ENCODE measurements around the gene USP46.
A peak's percentile ranks its signal among the peaks of the same experiment; 100 is the strongest.

USP46 gene

GRCh38 chr4:52600275-52600674 lies 58.8 kb downstream of the USP46 start:
- Histone ChIP-seq H3K36me3 (ENCODE audit: control insufficient read depth in 4 of 4, insufficient read depth in 4 of 4, low read length in 3 of 4) (peaks cover 4 to 48% (median 31%) of the 10 kb centered on the region in 4 experiments), H3K27ac (ENCODE audit: insufficient read depth in 1 of 2, low read depth in 1 of 2, low read length in 2 of 2, poor library complexity in 1 of 2, severe bottlenecking in 2 of 2) (no peak overlapping the region), H3K27me3 (replicated peaks in 2 of 5; ENCODE audit: control insufficient read depth in 4 of 5, insufficient read depth in 5 of 5, low read length in 4 of 5) (no peaks in the 10 kb centered on the region), H3K4me3 (ENCODE audit: control insufficient read depth in 1 of 7, extremely low read depth in 1 of 7, insufficient read depth in 4 of 7, low read depth in 2 of 7, low read length in 6 of 7) (no peak overlapping the region), H3K4me1 (ENCODE audit: control extremely low read depth in 1 of 4, control insufficient read depth in 4 of 4, insufficient read depth in 4 of 4, low read length in 3 of 4) (no peaks in the 10 kb centered on the region), H3K9me3 (ENCODE audit: control extremely low read depth in 1 of 5, control insufficient read depth in 4 of 5, insufficient read depth in 2 of 5, low read depth in 1 of 5, low read length in 4 of 5) (no peaks in the 10 kb centered on the region)
- 100% methylated on average over 2 of the region's 3 CpGs for WGBS (ENCODE audit: insufficient coverage)
- ChIA-PET CTCF (interaction anchor here (0.7 to 1.0 kb wide), 2 partner anchors 12 to 74 kb away, joined by 3 to 4 read pairs; no protein-coding TSS in a partner anchor), POLR2A (no interaction called here)
- no peak for DNase-seq

DNA sequence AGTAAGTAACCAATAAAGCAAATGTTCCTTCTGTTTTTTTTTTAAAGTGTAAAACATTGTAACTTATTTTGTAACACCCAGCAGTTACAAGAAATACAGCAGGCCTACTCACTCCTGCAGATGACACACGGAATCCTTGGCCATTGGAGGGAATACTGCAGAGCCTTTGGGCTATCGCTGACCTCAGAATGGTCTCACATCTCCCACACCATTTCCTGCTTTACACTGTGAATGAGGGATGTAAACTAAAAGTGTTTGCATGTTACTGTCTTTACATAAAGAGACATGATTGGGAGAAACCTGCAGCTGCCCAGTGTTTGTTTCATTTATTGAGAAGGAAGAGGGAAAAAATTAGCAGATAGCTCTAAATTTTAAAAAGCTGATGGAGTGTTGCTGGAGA lies 64.1 kb downstream of the USP46 start:
- no peak overlapping the region for H3K4me3 ChIP-seq (ENCODE audit: control insufficient read depth in 1 of 7, extremely low read depth in 1 of 7, insufficient read depth in 4 of 7, low read depth in 2 of 7, low read length in 6 of 7)
- H3K27me3 ChIP-seq (replicated peaks in 2 of 5; ENCODE audit: control insufficient read depth in 4 of 5, insufficient read depth in 5 of 5, low read length in 4 of 5) = no peaks in the 10 kb centered on the region
- DNase-seq = no peak
- H3K27ac ChIP-seq (ENCODE audit: insufficient read depth in 1 of 2, low read depth in 1 of 2, low read length in 2 of 2, poor library complexity in 1 of 2, severe bottlenecking in 2 of 2) = no peak overlapping the region
- peaks cover 3 to 26% (median 16%) of the 10 kb centered on the region in 4 experiments for H3K36me3 ChIP-seq (ENCODE audit: control insufficient read depth in 4 of 4, insufficient read depth in 4 of 4, low read length in 3 of 4)
- WGBS (ENCODE audit: insufficient coverage) = 100% methylated on average over 1 of the region's 2 CpGs
- POLR2A ChIA-PET = interaction anchor here (0.6 kb wide), 1 partner anchor 127 kb away, joined by 3 read pairs; no protein-coding TSS in a partner anchor
- CTCF ChIA-PET = interaction anchor here (0.9 kb wide), 1 partner anchor 50 kb away, joined by 3 read pairs; no protein-coding TSS in a partner anchor
- H3K9me3 ChIP-seq (ENCODE audit: control extremely low read depth in 1 of 5, control insufficient read depth in 4 of 5, insufficient read depth in 2 of 5, low read depth in 1 of 5, low read length in 4 of 5) = no peaks in the 10 kb centered on the region
- no peaks in the 10 kb centered on the region for H3K4me1 ChIP-seq (ENCODE audit: control extremely low read depth in 1 of 4, control insufficient read depth in 4 of 4, insufficient read depth in 4 of 4, low read length in 3 of 4)

DNA sequence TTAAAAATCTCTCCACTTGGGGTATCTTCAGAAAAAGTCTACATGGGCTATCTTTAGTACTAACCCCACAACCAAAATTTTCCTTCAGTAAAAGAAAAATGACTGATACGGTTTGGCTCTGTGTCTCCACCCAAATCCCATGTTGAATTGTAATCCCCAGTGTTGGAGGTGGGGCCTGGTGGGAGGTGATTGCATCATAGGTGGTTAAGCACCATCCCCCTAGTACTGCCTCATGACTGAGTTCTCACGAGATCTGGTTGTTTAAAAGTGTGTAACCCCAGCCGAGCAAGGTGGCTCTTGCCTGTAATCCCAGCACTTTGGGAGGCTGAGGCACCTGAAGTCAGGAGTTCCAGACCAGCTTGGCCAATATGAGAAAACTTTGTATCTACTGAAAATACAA lies 66.8 kb downstream of the USP46 start:
- POLR2A ChIA-PET = no interaction called here
- Histone ChIP-seq H3K4me1 (ENCODE audit: control extremely low read depth in 1 of 4, control insufficient read depth in 4 of 4, insufficient read depth in 4 of 4, low read length in 3 of 4) (peaks cover 4 to 17% (median 13%) of the 10 kb centered on the region in 4 experiments), H3K36me3 (ENCODE audit: control insufficient read depth in 4 of 4, insufficient read depth in 4 of 4, low read length in 3 of 4) (peaks cover 3 to 17% (median 10%) of the 10 kb centered on the region in 4 experiments), H3K27ac (ENCODE audit: insufficient read depth in 1 of 2, low read depth in 1 of 2, low read length in 2 of 2, poor library complexity in 1 of 2, severe bottlenecking in 2 of 2) (no peak overlapping the region), H3K27me3 (replicated peaks in 2 of 5; ENCODE audit: control insufficient read depth in 4 of 5, insufficient read depth in 5 of 5, low read length in 4 of 5) (no peaks in the 10 kb centered on the region), H3K9me3 (ENCODE audit: control extremely low read depth in 1 of 5, control insufficient read depth in 4 of 5, insufficient read depth in 2 of 5, low read depth in 1 of 5, low read length in 4 of 5) (no peaks in the 10 kb centered on the region), H3K4me3 (ENCODE audit: control insufficient read depth in 1 of 7, extremely low read depth in 1 of 7, insufficient read depth in 4 of 7, low read depth in 2 of 7, low read length in 6 of 7) (no peak overlapping the region)
- WGBS (ENCODE audit: insufficient coverage) = 95% methylated on average over 2 of the region's 3 CpGs
- DNase-seq = no peak
- CTCF ChIA-PET = no interaction called here

- Histone ChIP-seq H3K27ac (ENCODE audit: insufficient read depth in 1 of 2, low read depth in 1 of 2, low read length in 2 of 2, poor library complexity in 1 of 2, severe bottlenecking in 2 of 2) (no peak overlapping the region), H3K36me3 (ENCODE audit: control insufficient read depth in 4 of 4, insufficient read depth in 4 of 4, low read length in 3 of 4) (peaks cover 0 to 5% (median 0%) of the 10 kb centered on the region in 4 experiments), H3K27me3 (replicated peaks in 2 of 5; ENCODE audit: control insufficient read depth in 4 of 5, insufficient read depth in 5 of 5, low read length in 4 of 5) (no peaks in the 10 kb centered on the region), H3K4me3 (ENCODE audit: control insufficient read depth in 1 of 7, extremely low read depth in 1 of 7, insufficient read depth in 4 of 7, low read depth in 2 of 7, low read length in 6 of 7) (no peak overlapping the region), H3K9me3 (ENCODE audit: control extremely low read depth in 1 of 5, control insufficient read depth in 4 of 5, insufficient read depth in 2 of 5, low read depth in 1 of 5, low read length in 4 of 5) (no peaks in the 10 kb centered on the region), H3K4me1 (ENCODE audit: control extremely low read depth in 1 of 4, control insufficient read depth in 4 of 4, insufficient read depth in 4 of 4, low read length in 3 of 4) (peaks cover 4 to 17% (median 13%) of the 10 kb centered on the region in 4 experiments)
- POLR2A ChIA-PET = no interaction called here
- DNase-seq = peak; percentile 58 to 87 (median 77)
- CTCF ChIA-PET = interaction anchor here (0.7 to 2.7 kb wide), 4 partner anchors 11 to 396 kb away, joined by 3 to 8 read pairs (median 4); partner anchors contain the start of gene USP46
- 33% methylated on average over 10 of the region's 13 CpGs for WGBS (ENCODE audit: insufficient coverage)
Observed at GRCh38 chr4:52588771-52589591, 70.1 kb downstream of the USP46 start.

DNA sequence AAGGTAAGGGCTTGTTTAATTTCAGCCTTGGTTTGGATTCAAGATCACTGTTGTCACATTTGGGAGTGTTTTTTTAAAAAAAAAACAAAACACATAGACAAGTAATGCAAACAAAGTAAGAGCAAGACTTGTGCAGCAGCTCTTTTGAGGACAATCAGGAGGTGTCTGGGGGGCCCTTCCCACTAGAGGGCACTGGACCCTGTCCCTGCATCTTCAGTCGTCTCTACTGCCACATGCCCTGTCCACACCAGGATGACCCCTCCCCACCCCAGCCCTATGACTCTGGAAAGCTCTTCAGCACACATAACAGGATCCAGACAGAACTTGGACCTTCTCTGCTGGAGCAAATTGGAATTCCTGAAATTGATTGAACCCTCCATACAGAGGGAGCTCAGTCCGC lies 71.0 kb downstream of the USP46 start:
- H3K27ac ChIP-seq (ENCODE audit: insufficient read depth in 1 of 2, low read depth in 1 of 2, low read length in 2 of 2, poor library complexity in 1 of 2, severe bottlenecking in 2 of 2) = no peak overlapping the region
- H3K9me3 ChIP-seq (ENCODE audit: control extremely low read depth in 1 of 5, control insufficient read depth in 4 of 5, insufficient read depth in 2 of 5, low read depth in 1 of 5, low read length in 4 of 5) = no peaks in the 10 kb centered on the region
- H3K36me3 ChIP-seq (ENCODE audit: control insufficient read depth in 4 of 4, insufficient read depth in 4 of 4, low read length in 3 of 4) = peaks cover 0 to under 1% (median 0%) of the 10 kb centered on the region in 4 experiments
- POLR2A ChIA-PET = no interaction called here
- CTCF ChIA-PET = interaction anchor here (0.8 to 2.7 kb wide), 14 partner anchors 12 to 399 kb away, joined by 3 to 8 read pairs (median 4); partner anchors contain the start of gene USP46
- H3K4me3 ChIP-seq (ENCODE audit: control insufficient read depth in 1 of 7, extremely low read depth in 1 of 7, insufficient read depth in 4 of 7, low read depth in 2 of 7, low read length in 6 of 7) = no peak overlapping the region
- 50% methylated on average over 2 of the region's 2 CpGs for WGBS (ENCODE audit: insufficient coverage)
- H3K27me3 ChIP-seq (replicated peaks in 2 of 5; ENCODE audit: control insufficient read depth in 4 of 5, insufficient read depth in 5 of 5, low read length in 4 of 5) = no peaks in the 10 kb centered on the region
- H3K4me1 ChIP-seq (ENCODE audit: control extremely low read depth in 1 of 4, control insufficient read depth in 4 of 4, insufficient read depth in 4 of 4, low read length in 3 of 4) = peaks cover 4 to 17% (median 13%) of the 10 kb centered on the region in 4 experiments
- DNase-seq = peak; percentile 22 to 46 (median 45)

- Histone ChIP-seq H3K4me3 (ENCODE audit: control insufficient read depth in 1 of 7, extremely low read depth in 1 of 7, insufficient read depth in 4 of 7, low read depth in 2 of 7, low read length in 6 of 7) (no peak overlapping the region), H3K36me3 (ENCODE audit: control insufficient read depth in 4 of 4, insufficient read depth in 4 of 4, low read length in 3 of 4) (no peaks in the 10 kb centered on the region), H3K27me3 (replicated peaks in 2 of 5; ENCODE audit: control insufficient read depth in 4 of 5, insufficient read depth in 5 of 5, low read length in 4 of 5) (no peaks in the 10 kb centered on the region), H3K9me3 (ENCODE audit: control extremely low read depth in 1 of 5, control insufficient read depth in 4 of 5, insufficient read depth in 2 of 5, low read depth in 1 of 5, low read length in 4 of 5) (no peaks in the 10 kb centered on the region), H3K4me1 (ENCODE audit: control extremely low read depth in 1 of 4, control insufficient read depth in 4 of 4, insufficient read depth in 4 of 4, low read length in 3 of 4) (peaks cover 4 to 17% (median 13%) of the 10 kb centered on the region in 4 experiments), H3K27ac (ENCODE audit: insufficient read depth in 1 of 2, low read depth in 1 of 2, low read length in 2 of 2, poor library complexity in 1 of 2, severe bottlenecking in 2 of 2) (no peak overlapping the region)
- CTCF ChIA-PET = interaction anchor here (1.5 kb wide), 1 partner anchor 1648 kb away, joined by 3 read pairs; no protein-coding TSS in a partner anchor
- POLR2A ChIA-PET = no interaction called here
- 60% methylated on average over 1 of the region's 3 CpGs for WGBS (ENCODE audit: insufficient coverage)
- DNase-seq = no peak
Observed at GRCh38 chr4:52586069-52586468, 73.0 kb downstream of the USP46 start.

DNA sequence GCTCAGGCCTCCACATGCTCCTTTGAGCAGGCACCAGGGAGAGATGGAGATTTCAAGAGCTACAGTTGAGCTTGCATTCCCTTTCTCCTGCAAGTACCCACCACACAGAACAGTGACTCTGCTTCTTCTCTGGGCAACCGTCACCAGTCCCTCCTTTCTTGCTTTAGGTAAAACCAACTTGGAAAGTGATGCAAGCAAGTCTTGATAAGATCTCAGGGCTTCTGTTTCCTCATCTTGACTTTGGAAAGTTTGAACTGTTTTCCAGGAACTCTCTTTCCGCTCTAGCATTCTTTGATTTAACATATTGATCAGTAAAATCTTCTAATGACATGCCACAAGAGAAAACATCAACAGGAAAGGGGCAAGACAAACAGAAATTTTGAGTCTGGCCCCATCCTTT lies 73.7 kb downstream of the USP46 start:
- POLR2A ChIA-PET = no interaction called here

More for the DNA sequence above, 73.7 kb downstream of the USP46 start:
- no peaks in the 10 kb centered on the region for H3K9me3 ChIP-seq (ENCODE audit: control extremely low read depth in 1 of 5, control insufficient read depth in 4 of 5, insufficient read depth in 2 of 5, low read depth in 1 of 5, low read length in 4 of 5)
- H3K4me1 ChIP-seq (ENCODE audit: control extremely low read depth in 1 of 4, control insufficient read depth in 4 of 4, insufficient read depth in 4 of 4, low read length in 3 of 4) = peaks cover 4 to 17% (median 13%) of the 10 kb centered on the region in 4 experiments
- no peaks in the 10 kb centered on the region for H3K36me3 ChIP-seq (ENCODE audit: control insufficient read depth in 4 of 4, insufficient read depth in 4 of 4, low read length in 3 of 4)
- no peaks in the 10 kb centered on the region for H3K27me3 ChIP-seq (replicated peaks in 2 of 5; ENCODE audit: control insufficient read depth in 4 of 5, insufficient read depth in 5 of 5, low read length in 4 of 5)
- no peak overlapping the region for H3K27ac ChIP-seq (ENCODE audit: insufficient read depth in 1 of 2, low read depth in 1 of 2, low read length in 2 of 2, poor library complexity in 1 of 2, severe bottlenecking in 2 of 2)
- WGBS (ENCODE audit: insufficient coverage) = 80% methylated on average over 1 of the region's 2 CpGs
- CTCF ChIA-PET = interaction anchor here (0.6 kb wide), 1 partner anchor 11 kb away, joined by 3 read pairs; no protein-coding TSS in a partner anchor
- no peak overlapping the region for H3K4me3 ChIP-seq (ENCODE audit: control insufficient read depth in 1 of 7, extremely low read depth in 1 of 7, insufficient read depth in 4 of 7, low read depth in 2 of 7, low read length in 6 of 7)
- DNase-seq = peak in 1 of 3 donors; percentile 1

All from common myeloid progenitor, CD34-positive (primary cell).